Activated T-cell treated with anti-CD3 and anti-CD28 coated beads, Interleukin-2, amount 50 U/mL, for 72 hours (primary cell): Measurements from ENCODE around the gene FBXL7. TPM values are rescaled to one million over a fixed set of nuclear protein-coding genes. Genes with fewer than 3 reads are reported as not detected.

Source experiments
- ATAC-seq, 2 donors: fragments of 150-1000 bp; cut with Tn5 transposase; replicated peaks in 1 of 2; 2 replicates each; pipeline ENCODE4 v1.10.0; 2021; ENCODE audit warnings: moderate library complexity in 2 of 2, mild to moderate bottlenecking in 1 of 2
- DNase-seq, 2 donors: peaks; one replicate each; pipeline ENCODE4 v3.0.0; 2021 to 2022; ENCODE audit warnings: mixed read lengths in 1 of 2
- H3K27ac Mint-ChIP-seq: one replicate; pipeline ENCODE4 v1.8.0; 2022; ENCODE audit warnings: mild to moderate bottlenecking, moderate library complexity, mixed read lengths
- H3K27me3 Mint-ChIP-seq: one replicate; pipeline ENCODE4 v1.8.0; 2022; ENCODE audit warnings: low read depth, mixed read lengths
- H3K36me3 Mint-ChIP-seq, 2 donors: one replicate each; pipeline ENCODE4 v1.8.0; 2022; ENCODE audit warnings: mixed read lengths in 2 of 2, mild to moderate bottlenecking in 1 of 2; ENCODE audit not compliant: insufficient read depth in 2 of 2
- H3K4me1 Mint-ChIP-seq: one replicate; pipeline ENCODE4 v1.8.0; 2022; ENCODE audit warnings: low read depth, mixed read lengths
- H3K4me3 Mint-ChIP-seq, 2 donors: one replicate each; pipeline ENCODE4 v1.8.0; 2022; ENCODE audit warnings: mild to moderate bottlenecking in 2 of 2, mixed read lengths in 2 of 2, moderate library complexity in 2 of 2
- H3K9me3 Mint-ChIP-seq, 2 donors: one replicate each; pipeline ENCODE4 v1.8.0; 2022; ENCODE audit warnings: mixed read lengths in 2 of 2
- total RNA-seq, 2 donors: library from RNA; stranded (reverse); gene quantifications; one replicate each; pipeline ENCODE4 v1.2.3, GENCODE V29; 2022

FBXL7 gene
- total RNA-seq, 2 donors from 2014 or later, result not detected

DNA sequence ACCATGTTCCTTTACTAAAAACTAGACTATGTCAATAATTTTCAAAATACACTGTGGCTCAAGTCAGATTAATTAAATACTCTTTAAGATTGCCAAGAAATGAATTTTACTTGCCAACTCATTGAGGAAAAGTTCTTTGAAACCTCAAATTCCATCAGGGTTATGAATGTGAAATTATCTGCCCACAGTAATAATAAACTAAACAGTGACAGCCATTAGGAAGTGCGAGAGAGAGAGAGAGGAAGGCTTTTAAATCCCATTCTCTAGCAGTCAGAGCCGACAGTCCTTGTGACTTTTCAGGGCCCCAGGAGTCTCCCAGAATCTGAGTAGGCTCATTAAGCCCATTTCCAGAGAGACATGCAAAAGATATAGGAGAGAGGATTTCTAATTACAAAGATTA, 443.5 kb downstream of the FBXL7 start:
- Mint-ChIP-seq H3K4me3 (no peak overlapping the region), H3K9me3 (no peaks in the 10 kb centered on the region), H3K27ac (no peak overlapping the region), H3K4me1 (no peaks in the 10 kb centered on the region), H3K27me3 (no peaks in the 10 kb centered on the region), H3K36me3 (no peaks in the 10 kb centered on the region)
- DNase-seq (no peak), ATAC-seq (no peak)

DNA sequence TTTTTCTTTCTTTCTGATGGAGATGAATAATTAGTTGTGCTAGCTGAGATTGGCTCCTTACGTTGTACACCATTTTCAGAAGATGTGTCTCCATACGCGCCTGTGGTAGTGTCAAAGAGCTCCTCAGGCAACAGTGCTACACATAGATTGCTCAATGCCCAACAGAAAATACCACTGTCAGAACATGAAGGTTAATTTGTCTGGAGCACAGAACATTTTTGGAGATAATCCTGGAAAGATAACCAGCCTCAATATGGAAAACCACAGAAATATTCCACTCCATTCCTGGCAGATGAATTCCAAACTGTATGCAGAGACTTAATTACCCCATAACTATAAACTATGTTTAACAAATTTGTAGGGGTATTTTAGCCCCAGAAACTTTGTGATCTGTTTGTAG, 446.0 kb downstream of the FBXL7 start:
- no peak overlapping the region for H3K4me3 Mint-ChIP-seq
- no peaks in the 10 kb centered on the region for H3K27me3 Mint-ChIP-seq
- no peaks in the 10 kb centered on the region for H3K4me1 Mint-ChIP-seq
- ATAC-seq (no peak), DNase-seq (no peak)
- H3K27ac Mint-ChIP-seq, result no peak overlapping the region
- peaks cover 4 to 8% of the 10 kb centered on the region in 2 donors for H3K9me3 Mint-ChIP-seq
- peaks cover 0 to 2% of the 10 kb centered on the region in 2 donors for H3K36me3 Mint-ChIP-seq

DNA sequence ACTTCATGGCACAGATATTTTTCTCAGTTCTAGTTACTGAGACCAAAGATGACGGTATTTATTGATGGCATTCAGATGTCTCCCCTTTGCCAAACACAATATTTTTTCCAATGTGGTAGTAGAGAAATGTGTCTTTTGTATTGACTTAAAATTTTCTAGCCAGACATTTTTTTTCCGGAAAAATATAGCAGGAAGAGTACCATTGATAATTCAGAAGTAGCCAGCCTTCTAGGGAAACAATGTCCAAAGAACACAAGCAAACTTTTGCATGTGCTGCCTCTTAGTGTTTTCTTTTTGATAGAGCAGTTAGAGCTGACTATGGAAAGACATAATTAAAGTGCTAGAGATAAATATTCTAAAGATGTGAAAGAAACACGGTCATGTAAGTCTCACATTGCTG, 448.2 kb downstream of the FBXL7 start:
- Mint-ChIP-seq H3K4me1 (no peaks in the 10 kb centered on the region), H3K4me3 (no peak overlapping the region), H3K9me3 (peaks cover 4 to 10% of the 10 kb centered on the region in 2 donors), H3K27ac (no peak overlapping the region), H3K36me3 (peaks cover 0 to 2% of the 10 kb centered on the region in 2 donors), H3K27me3 (no peaks in the 10 kb centered on the region)
- no peak for ATAC-seq
- no peak for DNase-seq

DNA sequence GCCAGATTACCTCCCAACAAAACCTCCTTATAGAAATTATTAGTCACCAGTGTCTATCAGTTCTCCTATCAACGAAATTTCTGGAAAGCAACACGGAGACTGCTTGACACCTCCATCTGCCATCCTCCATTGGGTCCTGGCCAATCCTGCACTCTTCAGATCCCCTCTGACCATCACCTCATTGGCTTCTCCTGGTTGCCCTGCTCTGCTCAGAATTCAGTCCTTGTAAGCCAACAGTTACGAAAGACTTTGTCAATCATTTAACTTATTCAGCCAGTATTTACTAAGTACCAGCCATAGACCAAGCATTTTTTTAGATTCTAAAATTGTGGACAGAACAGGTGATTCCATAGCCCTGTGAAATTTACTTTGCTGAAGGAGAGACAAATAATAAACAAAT, 451.1 kb downstream of the FBXL7 start:
- H3K27me3 Mint-ChIP-seq, result no peaks in the 10 kb centered on the region
- peaks cover 0 to 2% of the 10 kb centered on the region in 2 donors for H3K36me3 Mint-ChIP-seq
- no peak overlapping the region for H3K4me3 Mint-ChIP-seq
- H3K4me1 Mint-ChIP-seq, result no peaks in the 10 kb centered on the region
- H3K9me3 Mint-ChIP-seq, result peaks cover 4 to 10% of the 10 kb centered on the region in 2 donors
- ATAC-seq (no peak), DNase-seq (no peak)
- H3K27ac Mint-ChIP-seq, result no peak overlapping the region

DNA sequence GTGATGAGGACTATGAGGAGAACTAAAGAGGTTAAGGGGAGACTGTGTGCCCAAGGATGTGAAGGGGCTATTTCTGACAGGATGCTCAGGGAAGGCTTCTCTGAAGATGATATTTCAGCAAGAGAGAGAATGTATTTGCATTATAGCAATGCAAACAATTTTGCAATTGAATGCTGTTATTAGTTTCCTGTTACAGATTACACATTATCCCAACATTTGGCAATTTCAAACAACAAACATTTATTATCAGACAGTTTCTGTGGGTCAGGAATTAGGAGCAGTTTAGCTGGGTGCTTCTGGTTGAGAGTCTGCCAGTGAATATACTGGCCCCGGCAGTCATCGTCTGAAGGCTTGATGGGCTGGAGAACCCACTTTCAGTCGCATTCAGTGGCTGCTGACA, 451.6 kb downstream of the FBXL7 start:
- DNase-seq (no peak), ATAC-seq (no peak)
- Mint-ChIP-seq H3K4me3 (no peak overlapping the region), H3K4me1 (no peaks in the 10 kb centered on the region), H3K9me3 (peaks cover 4 to 10% of the 10 kb centered on the region in 2 donors), H3K36me3 (peaks cover 0 to 2% of the 10 kb centered on the region in 2 donors), H3K27me3 (no peaks in the 10 kb centered on the region), H3K27ac (no peak overlapping the region)

DNA sequence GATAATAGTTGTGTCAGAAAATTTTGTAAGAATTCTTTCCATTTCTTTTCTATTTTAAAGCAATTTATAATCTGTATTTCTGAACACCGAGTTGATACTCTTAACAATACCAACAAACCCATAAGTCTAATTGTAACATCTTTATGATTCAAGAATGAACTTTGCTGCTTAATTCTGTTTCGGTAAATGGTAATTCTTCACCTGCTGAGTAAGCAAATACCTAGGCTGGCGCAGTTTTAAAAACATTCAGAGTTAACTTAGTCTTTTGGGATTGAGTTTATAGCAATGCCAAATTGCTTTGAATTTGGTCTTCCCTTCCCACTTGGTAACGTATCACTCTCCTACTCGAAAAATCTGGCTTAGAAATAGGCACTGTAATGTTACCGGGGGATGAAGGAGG, 456.6 kb downstream of the FBXL7 start:
- Mint-ChIP-seq H3K4me1 (no peaks in the 10 kb centered on the region), H3K4me3 (no peak overlapping the region), H3K27me3 (no peaks in the 10 kb centered on the region), H3K27ac (no peak overlapping the region), H3K9me3 (no peaks in the 10 kb centered on the region), H3K36me3 (no peaks in the 10 kb centered on the region)
- ATAC-seq (no peak), DNase-seq (no peak)

DNA sequence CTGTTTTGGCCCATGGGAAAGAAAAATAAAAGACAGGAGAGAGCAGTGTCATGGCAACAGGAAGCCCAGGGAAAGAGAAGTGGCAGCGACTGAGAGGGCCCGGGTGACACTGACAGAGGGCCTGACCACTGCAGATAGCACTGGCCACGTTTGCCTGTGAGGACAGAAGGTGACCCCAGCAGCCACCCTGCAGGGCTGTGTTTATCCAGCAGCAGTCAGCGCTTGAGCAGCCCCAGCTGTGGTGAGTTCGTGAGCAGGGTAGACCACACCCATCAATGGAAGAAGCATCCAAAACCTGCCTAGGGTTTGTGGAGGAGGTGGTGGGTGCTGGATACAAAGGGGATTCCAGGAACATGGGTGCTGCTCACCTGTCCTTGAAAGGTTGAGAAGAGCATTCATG, 457.1 kb downstream of the FBXL7 start:
- DNase-seq (no peak), ATAC-seq (no peak)
- H3K4me3 Mint-ChIP-seq, result no peak overlapping the region
- no peaks in the 10 kb centered on the region for H3K4me1 Mint-ChIP-seq
- H3K9me3 Mint-ChIP-seq, result no peaks in the 10 kb centered on the region
- no peaks in the 10 kb centered on the region for H3K27me3 Mint-ChIP-seq
- no peaks in the 10 kb centered on the region for H3K36me3 Mint-ChIP-seq
- no peak overlapping the region for H3K27ac Mint-ChIP-seq

DNA sequence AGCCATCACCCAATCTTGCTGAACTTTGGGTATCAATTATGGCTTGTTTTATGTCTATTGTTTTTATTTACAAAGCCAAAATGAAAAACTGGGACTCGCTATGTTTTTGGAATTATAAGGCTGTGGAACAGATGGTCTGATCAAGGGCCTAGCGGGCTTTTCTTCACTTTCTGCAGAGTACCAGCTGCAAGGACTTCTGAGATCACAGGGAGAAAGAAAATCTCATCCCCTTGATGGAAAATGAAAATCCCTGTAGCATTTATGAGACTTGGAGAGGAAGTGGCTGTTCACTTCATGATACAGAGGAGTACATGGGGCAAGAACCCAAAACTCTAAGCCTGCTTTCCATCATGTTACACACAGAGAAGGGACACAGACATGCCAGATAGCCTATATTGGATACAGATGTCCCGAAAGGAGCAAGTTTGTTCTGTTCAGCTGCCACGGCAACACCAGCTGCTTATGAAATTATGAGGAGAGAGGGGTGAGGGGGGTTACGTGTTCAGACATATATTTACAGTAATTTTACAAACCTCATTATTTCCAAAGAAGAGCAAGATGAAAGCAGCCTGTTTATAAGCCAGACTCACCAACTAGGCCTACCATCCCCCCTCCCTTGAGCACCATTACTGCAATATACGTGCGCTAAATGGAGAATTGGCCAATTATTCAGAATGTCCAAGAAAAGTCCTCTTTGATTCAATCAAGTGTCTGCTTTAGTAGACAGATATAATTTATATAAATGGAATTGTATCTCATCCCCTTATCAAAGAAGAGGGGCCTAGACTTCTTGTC, 459.6 kb downstream of the FBXL7 start:
- no peaks in the 10 kb centered on the region for H3K9me3 Mint-ChIP-seq
- no peak overlapping the region for H3K27ac Mint-ChIP-seq
- H3K27me3 Mint-ChIP-seq, result no peaks in the 10 kb centered on the region
- ATAC-seq (no peak), DNase-seq (no peak)
- H3K36me3 Mint-ChIP-seq, result no peaks in the 10 kb centered on the region
- H3K4me3 Mint-ChIP-seq, result no peak overlapping the region
- no peaks in the 10 kb centered on the region for H3K4me1 Mint-ChIP-seq

DNA sequence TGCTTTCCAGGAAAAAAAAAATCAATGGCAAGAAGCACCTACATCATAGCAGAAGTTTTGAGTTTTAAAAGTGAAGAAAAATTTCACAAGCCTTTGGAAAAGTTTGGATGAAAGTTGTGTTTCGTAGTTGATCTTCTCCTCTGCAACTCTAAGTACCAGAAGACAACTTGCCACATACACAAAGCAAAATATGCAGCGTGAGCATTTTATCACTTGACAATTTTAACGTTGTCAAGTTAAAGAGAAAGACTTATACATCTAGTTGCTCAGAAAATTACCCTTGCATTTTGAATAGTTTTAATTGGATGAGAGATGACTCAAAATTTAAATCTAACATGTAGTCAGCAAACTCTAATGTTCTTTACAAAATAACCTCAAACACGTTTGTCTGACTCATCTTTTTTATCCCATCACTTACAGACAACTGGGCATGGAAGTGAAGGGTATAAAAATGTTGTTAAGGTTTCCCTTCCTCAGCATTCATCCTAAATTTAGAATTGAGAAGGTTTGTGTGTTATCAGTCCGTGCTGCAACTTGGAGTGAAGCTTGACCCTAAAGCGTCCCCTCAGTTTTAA, 466.2 kb downstream of the FBXL7 start:
- H3K9me3 Mint-ChIP-seq, result peaks cover 0 to 1% of the 10 kb centered on the region in 2 donors
- no peak overlapping the region for H3K27ac Mint-ChIP-seq
- H3K4me1 Mint-ChIP-seq, result no peaks in the 10 kb centered on the region
- no peaks in the 10 kb centered on the region for H3K27me3 Mint-ChIP-seq
- no peak for DNase-seq
- H3K36me3 Mint-ChIP-seq, result no peaks in the 10 kb centered on the region
- no peak overlapping the region for H3K4me3 Mint-ChIP-seq
- ATAC-seq, result no peak

DNA sequence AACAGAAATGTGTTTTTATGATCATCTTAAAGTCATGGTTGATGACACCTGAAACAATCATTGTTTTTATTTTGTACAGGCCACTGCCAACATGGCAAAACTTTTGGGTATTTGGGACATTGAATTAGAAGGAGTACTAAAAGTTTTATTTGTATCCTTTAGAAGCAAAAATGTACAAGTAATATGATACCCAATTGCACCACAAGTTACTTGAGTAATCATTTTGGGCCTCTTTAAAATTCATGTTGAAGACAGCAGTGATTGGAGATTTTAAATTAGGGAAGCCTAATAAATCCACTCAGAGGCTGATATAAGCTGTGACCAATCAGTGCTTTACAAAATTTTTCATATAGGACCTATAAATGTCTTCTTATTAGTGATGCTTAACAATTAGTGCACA, 466.7 kb downstream of the FBXL7 start:
- no peaks in the 10 kb centered on the region for H3K36me3 Mint-ChIP-seq
- ATAC-seq (no peak), DNase-seq (no peak)
- H3K27ac Mint-ChIP-seq, result no peak overlapping the region
- H3K9me3 Mint-ChIP-seq, result peaks cover 0 to 1% of the 10 kb centered on the region in 2 donors
- H3K27me3 Mint-ChIP-seq, result no peaks in the 10 kb centered on the region
- H3K4me3 Mint-ChIP-seq, result no peak overlapping the region
- no peaks in the 10 kb centered on the region for H3K4me1 Mint-ChIP-seq

DNA sequence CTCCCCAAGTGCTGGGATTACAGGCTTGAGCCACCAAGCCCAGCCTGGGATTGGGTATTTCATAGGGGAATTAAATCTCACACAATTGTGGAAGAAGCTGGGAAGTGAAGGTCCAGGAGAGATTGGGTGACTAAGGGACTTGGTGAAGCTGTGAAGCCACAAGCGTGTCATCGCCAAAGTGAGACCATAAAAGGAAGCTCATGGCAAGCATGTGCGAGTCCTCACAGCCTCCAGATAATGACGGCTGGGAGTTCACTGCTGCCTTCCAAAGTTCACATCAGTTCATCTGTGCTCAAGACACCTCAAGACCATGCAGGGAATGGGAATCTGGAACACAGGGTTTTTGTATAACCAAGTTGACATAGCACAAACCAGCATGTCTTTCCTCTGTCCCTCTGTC, 469.0 kb downstream of the FBXL7 start:
- no peak for ATAC-seq
- H3K27ac Mint-ChIP-seq, result no peak overlapping the region
- H3K36me3 Mint-ChIP-seq, result no peaks in the 10 kb centered on the region
- peaks cover 0 to 5% of the 10 kb centered on the region in 2 donors for H3K9me3 Mint-ChIP-seq
- no peak for DNase-seq
- H3K4me1 Mint-ChIP-seq, result no peaks in the 10 kb centered on the region
- no peak overlapping the region for H3K4me3 Mint-ChIP-seq
- no peaks in the 10 kb centered on the region for H3K27me3 Mint-ChIP-seq

DNA sequence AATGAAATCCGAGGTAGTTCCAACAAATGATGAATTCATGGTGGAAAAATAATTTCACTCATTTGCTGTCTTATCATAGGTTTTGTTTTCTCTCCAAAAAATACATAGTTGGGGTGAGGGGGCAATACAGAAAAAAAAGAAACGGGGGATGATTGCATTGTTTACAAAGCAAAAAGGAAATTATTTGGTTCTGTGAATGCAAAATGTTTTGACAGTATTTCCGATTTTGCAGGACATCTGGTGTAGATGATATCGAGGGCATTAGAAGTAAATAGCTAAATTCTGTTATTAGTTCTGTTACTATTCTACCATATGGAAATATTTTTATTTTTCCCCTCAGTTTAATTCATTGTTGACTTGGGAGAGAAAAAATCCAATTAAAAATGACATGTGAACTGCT, 477.9 kb downstream of the FBXL7 start:
- no peaks in the 10 kb centered on the region for H3K27me3 Mint-ChIP-seq
- no peaks in the 10 kb centered on the region for H3K36me3 Mint-ChIP-seq
- DNase-seq (no peak), ATAC-seq (no peak)
- H3K9me3 Mint-ChIP-seq, result peaks cover 6% of the 10 kb centered on the region in 2 donors
- H3K27ac Mint-ChIP-seq, result no peak overlapping the region
- H3K4me1 Mint-ChIP-seq, result no peaks in the 10 kb centered on the region
- no peak overlapping the region for H3K4me3 Mint-ChIP-seq

DNA sequence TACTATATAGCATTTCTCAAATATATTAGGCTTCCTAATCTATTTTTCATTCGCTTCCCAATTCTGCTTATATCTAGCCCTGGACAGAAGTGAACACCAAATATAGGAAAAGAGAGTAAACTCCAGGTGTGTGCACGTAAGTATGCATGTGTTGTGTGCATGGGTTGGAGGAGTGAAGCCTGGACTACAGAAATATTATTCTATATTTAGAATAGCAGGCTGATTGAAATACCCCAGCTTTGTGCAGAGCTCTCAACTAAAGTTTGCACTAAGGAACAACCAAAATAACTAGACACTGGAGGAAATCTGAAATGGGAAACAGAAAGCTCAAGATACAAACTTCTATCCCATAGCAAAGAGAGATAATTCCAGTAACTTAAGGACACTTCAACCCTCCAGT, 480.9 kb downstream of the FBXL7 start:
- no peak overlapping the region for H3K4me3 Mint-ChIP-seq
- H3K4me1 Mint-ChIP-seq, result no peaks in the 10 kb centered on the region
- H3K27ac Mint-ChIP-seq, result no peak overlapping the region
- H3K36me3 Mint-ChIP-seq, result no peaks in the 10 kb centered on the region
- H3K9me3 Mint-ChIP-seq, result peaks cover 0 to 4% of the 10 kb centered on the region in 2 donors
- H3K27me3 Mint-ChIP-seq, result no peaks in the 10 kb centered on the region
- DNase-seq, result no peak
- no peak for ATAC-seq

DNA sequence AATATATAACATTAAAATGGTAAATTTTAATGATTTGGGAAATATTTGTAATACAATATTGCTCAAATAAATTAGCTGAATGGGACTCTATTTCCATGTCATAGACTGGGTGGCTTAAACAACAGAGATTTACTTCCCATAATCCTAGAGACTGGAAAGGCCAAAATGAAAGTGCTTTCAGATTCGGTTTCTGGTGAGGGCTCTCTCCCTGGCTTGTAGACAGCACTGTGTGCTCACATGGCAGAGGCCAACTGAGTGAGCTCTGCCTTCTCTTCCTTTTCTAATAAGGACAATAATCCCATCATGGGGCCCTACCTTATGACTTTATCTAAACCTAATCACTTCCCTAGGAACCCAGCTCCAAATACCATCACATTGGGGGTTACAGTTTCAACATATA, 483.4 kb downstream of the FBXL7 start:
- Mint-ChIP-seq H3K9me3 (peaks cover 2 to 5% of the 10 kb centered on the region in 2 donors), H3K4me3 (no peak overlapping the region), H3K36me3 (no peaks in the 10 kb centered on the region), H3K27ac (no peak overlapping the region), H3K4me1 (no peaks in the 10 kb centered on the region), H3K27me3 (no peaks in the 10 kb centered on the region)
- ATAC-seq, result no peak
- DNase-seq, result no peak
